Islet precursor cell (in vitro differentiated cells): ENCODE results near the gene VANGL1.

Source experiments
- DNase-seq: peaks from one replicate; pipeline ENCODE4 v3.0.0-alpha.2; 2018

The VANGL1 gene

GRCh38 chr1:115647047-115647446 is 5.3 kb downstream of the VANGL1 start:
- peak; percentile 30 for DNase-seq

DNA sequence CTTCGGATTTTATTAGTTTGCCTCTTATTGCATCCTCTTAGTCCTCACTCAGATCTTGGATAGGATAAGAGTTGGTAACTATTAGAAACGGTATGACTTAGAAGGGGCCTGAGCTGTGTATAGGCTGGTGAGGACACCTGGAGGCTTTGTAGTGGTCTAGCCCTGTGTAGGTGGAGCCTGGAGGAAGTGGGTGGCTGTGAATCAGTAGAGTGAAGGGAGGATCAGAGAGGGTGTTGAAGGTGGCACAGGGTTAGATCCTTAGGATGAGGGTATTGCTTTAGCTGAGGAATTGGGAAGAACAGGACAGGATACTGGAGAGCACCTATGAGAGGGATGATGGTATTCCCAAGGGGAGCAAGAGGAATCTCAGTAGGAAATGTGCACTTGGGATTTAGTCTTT is 5.7 kb downstream of the VANGL1 start:
- DNase-seq: peak; percentile 16

DNA sequence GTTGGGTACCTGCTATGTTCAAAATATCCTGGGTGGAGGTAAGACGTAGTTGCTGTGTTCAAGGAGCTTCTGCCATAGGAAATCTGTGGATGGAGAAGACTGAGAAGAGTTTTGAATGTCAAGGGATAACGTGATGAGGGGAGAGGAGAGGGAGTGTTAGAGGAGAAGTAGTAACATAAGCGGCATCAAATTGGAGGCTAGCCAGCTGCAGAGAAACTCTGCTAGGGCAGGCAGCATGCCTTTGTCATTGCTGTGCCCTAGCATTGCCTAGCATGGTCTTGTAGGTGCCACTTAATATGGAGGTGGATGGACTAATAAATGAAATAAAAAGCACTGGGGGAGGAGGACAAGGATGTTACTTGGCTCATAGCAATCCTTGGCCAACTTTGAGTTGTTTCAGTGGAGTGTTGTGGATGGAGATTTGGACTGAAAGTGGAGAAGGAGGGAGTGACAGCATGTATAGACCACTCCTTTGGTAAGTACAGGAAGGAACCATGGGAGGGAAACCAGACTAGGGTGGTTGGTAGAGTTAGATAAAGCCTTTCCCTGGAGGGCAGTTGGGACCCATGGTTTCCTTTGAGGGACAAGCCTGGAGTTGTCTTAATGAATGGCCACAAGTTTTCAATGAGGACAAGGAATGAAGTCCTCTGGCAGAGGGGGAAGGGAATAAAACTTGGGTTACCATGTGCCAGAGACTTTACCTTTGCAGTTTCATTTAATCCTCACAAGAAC is 6.3 kb downstream of the VANGL1 start:
- peak; percentile 29 for DNase-seq

GRCh38 chr1:115648717-115649691 is 7.2 kb downstream of the VANGL1 start:
- peak; percentile 64 for DNase-seq

DNA sequence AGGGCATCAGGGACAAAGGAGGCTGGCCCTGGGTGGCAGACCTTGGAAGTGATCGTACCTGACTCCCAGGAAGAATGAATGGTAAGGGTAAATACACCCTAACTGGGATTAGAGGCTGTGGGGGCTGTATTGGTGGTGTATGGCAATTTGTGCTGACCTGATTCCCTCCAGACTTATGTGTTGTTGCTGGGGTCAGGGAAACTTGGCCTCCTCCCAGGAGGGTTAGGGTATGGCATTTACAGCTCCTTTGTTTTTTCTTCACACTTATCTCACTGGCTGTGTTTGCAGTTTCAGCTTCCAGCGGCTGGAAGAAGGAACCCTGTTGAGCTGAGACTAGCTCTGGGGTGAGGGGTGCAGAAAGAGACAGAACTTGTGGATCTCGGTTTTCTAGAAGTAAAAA is 8.2 kb downstream of the VANGL1 start:
- DNase-seq: peak; percentile 68

- peak; percentile 61 for DNase-seq
Observed at GRCh38 chr1:115650961-115651360, 9.2 kb downstream of the VANGL1 start.

DNA sequence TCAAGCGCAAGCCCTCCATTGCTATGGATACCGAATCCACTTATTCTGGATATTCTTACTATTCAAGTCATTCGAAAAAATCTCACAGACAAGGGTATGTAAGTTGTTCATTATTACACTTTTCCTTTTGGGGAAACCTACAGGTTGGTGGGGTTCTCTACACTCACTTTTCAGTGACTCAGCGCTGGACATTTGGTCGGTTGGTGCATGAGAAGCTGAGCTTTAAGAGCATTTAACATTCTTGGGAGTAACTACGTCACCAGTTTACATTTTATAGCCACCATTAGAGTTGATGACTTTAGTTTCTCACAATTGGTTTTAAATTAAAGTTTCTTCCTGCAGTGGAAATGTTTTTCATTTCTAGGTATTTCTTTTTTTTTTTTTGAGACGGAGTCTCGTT is 9.6 kb downstream of the VANGL1 start:
- DNase-seq: peak; percentile 42

DNA sequence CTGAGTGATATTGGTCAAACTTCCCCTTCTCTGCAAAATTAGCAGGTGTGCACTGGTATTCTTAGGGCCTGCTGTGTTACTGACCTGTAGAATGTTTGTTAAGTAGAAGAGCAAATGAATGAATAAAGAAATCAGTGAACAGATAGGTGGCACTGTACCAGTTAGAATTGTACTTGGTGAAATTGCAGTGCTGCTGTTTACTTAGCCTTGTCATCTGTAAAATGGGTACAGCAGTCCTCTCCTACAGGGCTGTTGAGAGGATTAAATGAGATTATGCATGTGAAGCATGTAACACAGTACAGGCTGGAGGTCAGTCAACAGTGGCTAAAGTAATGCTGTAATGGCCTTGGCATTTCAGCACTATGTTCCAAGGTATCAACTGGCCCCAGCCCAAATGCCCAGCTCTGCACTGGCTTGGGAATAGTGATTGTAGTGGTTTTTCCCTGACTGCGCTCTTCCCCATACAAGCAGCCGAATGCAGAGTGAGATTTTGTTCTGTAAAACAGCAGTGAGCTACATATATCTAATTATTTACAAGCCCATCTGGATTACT is 10.5 kb downstream of the VANGL1 start:
- DNase-seq: peak; percentile 10

DNA sequence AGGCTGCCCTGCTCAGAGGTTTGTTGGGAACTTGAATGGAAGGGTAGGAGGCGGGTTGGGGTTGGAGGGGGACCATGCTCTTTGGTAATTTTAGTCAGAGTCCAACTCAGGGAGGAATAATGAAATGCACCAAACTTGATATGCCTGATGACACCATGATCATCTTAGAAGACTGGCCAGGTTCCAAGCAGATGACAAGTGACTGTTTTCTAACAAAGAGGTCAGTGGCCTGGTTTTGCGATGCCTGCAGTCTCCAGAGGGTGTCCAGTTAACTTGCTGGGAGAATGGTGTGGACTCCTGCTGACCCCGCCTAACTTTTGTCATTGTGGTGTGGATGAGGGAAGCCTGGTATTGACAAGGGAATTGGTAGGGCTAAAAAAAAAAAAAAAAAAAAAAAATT is 12.4 kb downstream of the VANGL1 start:
- peak; percentile 39 for DNase-seq

DNA sequence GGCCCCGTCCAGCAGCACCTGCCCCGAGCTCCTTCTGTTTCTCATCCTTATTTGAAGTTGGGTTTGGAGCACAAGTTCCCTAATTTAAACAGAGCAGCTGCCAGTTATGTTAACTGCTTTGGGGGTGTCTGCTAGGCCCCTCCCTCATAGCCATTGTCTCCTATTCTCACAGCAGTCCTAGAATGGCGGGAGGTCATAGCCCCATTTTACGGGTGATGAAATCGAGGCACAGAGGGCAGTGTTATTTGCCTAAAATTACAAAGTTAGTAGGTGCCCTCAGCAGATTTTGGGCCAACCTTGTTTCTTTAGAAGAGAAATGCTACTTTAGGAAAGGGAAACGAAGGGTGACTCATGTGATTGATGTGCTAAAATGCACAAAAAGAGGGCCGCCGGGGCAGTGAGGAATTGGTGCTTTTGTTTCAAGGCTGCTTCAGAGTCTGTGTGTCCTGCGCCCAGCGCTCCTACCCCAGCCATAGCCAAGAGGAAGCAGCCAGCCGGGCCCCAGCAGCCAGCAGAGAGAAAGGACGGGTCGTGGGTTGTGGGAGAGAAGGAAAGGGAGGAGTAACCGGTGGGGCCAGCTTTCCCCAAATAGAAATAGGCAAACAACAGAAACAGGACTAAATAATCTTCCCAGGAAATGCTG is 13.0 kb downstream of the VANGL1 start:
- DNase-seq: peak; percentile 82

DNA sequence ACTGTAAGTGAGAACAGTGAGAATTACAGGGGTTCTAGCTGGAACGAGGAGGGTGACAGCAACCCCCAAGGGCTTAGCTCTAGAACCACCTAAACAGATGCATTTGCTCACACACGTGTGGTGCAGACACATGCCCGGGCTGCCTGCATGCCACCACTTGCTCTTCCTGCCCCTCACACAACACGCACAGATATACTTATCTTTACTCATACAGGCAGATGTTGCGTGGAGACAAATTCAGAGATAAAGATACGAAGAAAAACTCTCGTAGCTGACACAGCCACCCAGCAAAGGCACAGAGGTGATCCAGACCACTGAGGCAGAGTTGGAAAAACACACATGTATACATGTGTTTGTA is 13.5 kb downstream of the VANGL1 start:
- no peak for DNase-seq

- no peak for DNase-seq
Observed at GRCh38 chr1:115655916-115656315, 14.1 kb downstream of the VANGL1 start.

DNA sequence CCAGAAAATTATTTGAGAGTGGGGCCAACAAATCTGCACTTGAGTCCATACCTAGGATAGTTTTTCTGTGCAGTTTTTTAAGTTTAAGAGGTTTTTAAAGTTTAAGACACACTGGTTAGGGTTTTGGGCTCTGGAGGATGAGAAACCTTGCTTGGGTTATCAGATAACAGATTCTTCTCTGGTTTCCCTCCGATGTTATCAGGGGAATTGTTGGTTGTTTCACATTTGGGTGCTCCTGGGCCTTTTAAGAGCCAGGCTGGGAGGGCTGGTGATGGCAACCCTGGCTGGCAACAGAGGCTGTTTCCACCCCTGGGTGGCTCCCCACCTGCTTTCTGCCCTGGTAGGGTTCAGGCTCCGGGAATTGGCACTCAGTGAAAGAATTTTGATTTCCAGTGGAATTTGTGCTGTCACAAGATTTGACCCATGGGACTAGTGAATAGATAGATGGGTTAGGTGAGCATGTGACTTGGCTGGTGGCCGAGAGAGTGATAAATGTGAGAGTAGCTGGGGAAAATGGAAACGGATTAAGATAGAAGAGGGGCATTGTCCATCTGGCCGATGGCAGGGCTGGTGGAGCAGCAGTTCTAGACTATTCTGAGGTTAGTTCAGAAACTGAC is 14.8 kb downstream of the VANGL1 start:
- DNase-seq: no peak

GRCh38 chr1:115658646-115659045 is 16.9 kb downstream of the VANGL1 start:
- no peak for DNase-seq

DNA sequence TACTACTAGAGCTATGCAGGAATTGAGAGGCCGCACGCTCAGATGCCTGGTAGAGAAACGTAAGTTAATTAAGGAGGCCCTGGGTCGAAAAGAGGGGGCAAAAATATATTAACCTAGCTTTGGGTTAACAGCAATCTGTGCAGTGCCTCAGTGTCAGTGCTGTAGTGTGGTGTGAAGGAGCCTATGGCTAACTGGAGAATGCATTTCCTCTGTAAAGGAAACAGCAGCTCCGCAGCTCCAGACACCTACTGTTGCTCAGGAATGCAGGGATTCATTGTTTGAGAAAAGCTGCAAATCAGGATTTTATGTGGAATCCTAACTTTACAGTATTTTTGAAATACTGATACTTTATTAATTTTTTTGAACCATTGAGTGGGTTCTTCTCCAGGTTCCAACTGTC is 18.4 kb downstream of the VANGL1 start:
- DNase-seq: no peak

- DNase-seq: no peak
Observed at GRCh38 chr1:115661157-115661556, 19.4 kb downstream of the VANGL1 start.

GRCh38 chr1:115665319-115666096 is 23.7 kb downstream of the VANGL1 start:
- DNase-seq: no peak

GRCh38 chr1:115666206-115666605 is 24.4 kb downstream of the VANGL1 start:
- DNase-seq: no peak

- no peak for DNase-seq
Observed at GRCh38 chr1:115666702-115667101, 24.9 kb downstream of the VANGL1 start.

- DNase-seq: peak; percentile 86
Observed at GRCh38 chr1:115668579-115668978, 26.8 kb downstream of the VANGL1 start.

- no peak for DNase-seq
Observed at GRCh38 chr1:115669002-115669673, 27.4 kb downstream of the VANGL1 start.
